OCI-LY3 (cell line): ENCODE results near the gene GIGYF1.

Experiments used
- H2AFZ ChIP-seq: fragments of 200-600, 300-600 bp; shearing (Covaris generic); 2 replicates; pipeline ENCODE4 v1.6.0; 2014; ENCODE audit warnings: antibody characterized with exemption, low read depth, low read length
- H3K27ac ChIP-seq: fragments of 200-600, 300-600 bp; sonication (generic); 2 replicates; pipeline ENCODE4 v1.5.1; 2014; ENCODE audit warnings: mild to moderate bottlenecking, low read length, moderate library complexity, mixed read lengths
- H3K27me3 ChIP-seq: fragments of 200-600, 300-600 bp; sonication (generic); 2 replicates; pipeline ENCODE4 v1.6.1; 2014; ENCODE audit warnings: low read depth, low read length, mixed read lengths
- H3K36me3 ChIP-seq: fragments of 200-600, 300-600 bp; sonication (generic); replicated peaks from 2 replicates; pipeline ENCODE3; 2014; ENCODE audit warnings: low read depth, low read length, mixed read lengths
- H3K4me1 ChIP-seq: fragments of 300-600, 200-600 bp; sonication (generic); 2 replicates; pipeline ENCODE4 v1.6.1; 2014; ENCODE audit warnings: low read length, mixed read lengths
- H3K4me2 ChIP-seq: fragments of 200-600, 300-600 bp; sonication (generic); 2 replicates; pipeline ENCODE4 v1.6.1; 2014; ENCODE audit warnings: low read length, mixed read lengths
- H3K4me3 ChIP-seq: fragments of 300-600, 200-600 bp; sonication (generic); 2 replicates; pipeline ENCODE4 v1.5.1; 2014; ENCODE audit warnings: antibody characterized with exemption, mild to moderate bottlenecking, low read length, moderate library complexity
- H3K79me2 ChIP-seq: fragments of 300-600, 200-600 bp; shearing (Covaris generic); 2 replicates; pipeline ENCODE4 v1.6.1; 2014; ENCODE audit warnings: mild to moderate bottlenecking, low read length, mixed read lengths
- H3K9ac ChIP-seq: fragments of 300-600, 200-600 bp; shearing (Covaris generic); 2 replicates; pipeline ENCODE4 v1.6.0; 2014; ENCODE audit warnings: mild to moderate bottlenecking, low read length, moderate library complexity
- H3K9me3 ChIP-seq: fragments of 200-600, 300-600 bp; shearing (Covaris generic); 2 replicates; pipeline ENCODE4 v1.6.1; 2014; ENCODE audit warnings: low read length, mixed read lengths; ENCODE audit not compliant: insufficient read depth
- H4K20me1 ChIP-seq: fragments of 200-600, 300-600 bp; sonication (generic); 2 replicates; pipeline ENCODE4 v1.6.1; 2016; ENCODE audit warnings: low read length, mixed read lengths; ENCODE audit not compliant: insufficient read depth
- CTCF ChIP-seq: fragments of 200-600, 300-600 bp; sonication (generic); IDR thresholded peaks from 2 replicates; pipeline ENCODE4 v1.5.1; 2014; ENCODE audit warnings: antibody characterized with exemption, low read length, low read depth
- EZH2phosphoT487 ChIP-seq: fragments of 200-600 bp; shearing (Covaris generic); IDR thresholded peaks from 2 replicates; pipeline ENCODE4 v1.6.1; 2018; ENCODE audit warnings: antibody characterized with exemption, mixed run types, low read depth

The GIGYF1 gene

GRCh38 chr7:100679927-100680575 lies 14.0 kb downstream of the GIGYF1 start:
- H3K4me1 ChIP-seq, result no peaks in the 10 kb centered on the region

GRCh38 chr7:100679129-100679926 lies 14.7 kb downstream of the GIGYF1 start:
- no peaks in the 10 kb centered on the region for H3K9me3 ChIP-seq
- no peaks in the 10 kb centered on the region for H3K4me1 ChIP-seq
- H3K27ac ChIP-seq, result no peak overlapping the region
- no peak overlapping the region for H3K9ac ChIP-seq
- H3K4me3 ChIP-seq, result no peak overlapping the region
- H3K4me2 ChIP-seq, result no peak overlapping the region
- H3K79me2 ChIP-seq, result peaks cover 20% of the 10 kb centered on the region
- H4K20me1 ChIP-seq, result peaks cover 14% of the 10 kb centered on the region; the same call in 1 of the 2 replicates
- H3K36me3 ChIP-seq, result peaks cover 32% of the 10 kb centered on the region
- H3K27me3 ChIP-seq, result no peaks in the 10 kb centered on the region
- no peak for TF ChIP-seq EZH2phosphoT487
- no peak for TF ChIP-seq CTCF
- no peak overlapping the region for H2AFZ ChIP-seq

More at GRCh38 chr7:100679927-100680575, 14.0 kb downstream of the GIGYF1 start:
- no peak overlapping the region for H3K27ac ChIP-seq
- H3K4me2 ChIP-seq, result no peak overlapping the region
- no peak overlapping the region for H2AFZ ChIP-seq
- H4K20me1 ChIP-seq, result peaks cover 14% of the 10 kb centered on the region; the same call in 1 of the 2 replicates
- H3K79me2 ChIP-seq, result peaks cover 12% of the 10 kb centered on the region; the same call in 1 of the 2 replicates
- no peaks in the 10 kb centered on the region for H3K27me3 ChIP-seq
- no peak overlapping the region for H3K9ac ChIP-seq
- TF ChIP-seq EZH2phosphoT487, result no peak
- H3K9me3 ChIP-seq, result no peaks in the 10 kb centered on the region
- no peak overlapping the region for H3K4me3 ChIP-seq
- H3K36me3 ChIP-seq, result peaks cover 36% of the 10 kb centered on the region

GRCh38 chr7:100678291-100678984 lies 15.6 kb downstream of the GIGYF1 start:
- H3K27ac ChIP-seq, result no peak overlapping the region
- H3K36me3 ChIP-seq, result peaks cover 28% of the 10 kb centered on the region
- H3K4me2 ChIP-seq, result no peak overlapping the region
- H3K4me3 ChIP-seq, result no peak overlapping the region
- H4K20me1 ChIP-seq, result peaks cover 14% of the 10 kb centered on the region; the same call in 1 of the 2 replicates
- H3K4me1 ChIP-seq, result no peaks in the 10 kb centered on the region
- H3K9ac ChIP-seq, result no peak overlapping the region
- H2AFZ ChIP-seq, result no peak overlapping the region
- peaks cover 27% of the 10 kb centered on the region for H3K79me2 ChIP-seq
- H3K27me3 ChIP-seq, result no peaks in the 10 kb centered on the region
- no peaks in the 10 kb centered on the region for H3K9me3 ChIP-seq
- TF ChIP-seq EZH2phosphoT487 (no peak), CTCF (no peak)

- H3K79me2 ChIP-seq, result peaks cover 27% of the 10 kb centered on the region
- H3K27me3 ChIP-seq, result no peaks in the 10 kb centered on the region
- H3K27ac ChIP-seq, result no peak overlapping the region
- H3K9me3 ChIP-seq, result no peaks in the 10 kb centered on the region
- H3K36me3 ChIP-seq, result peaks cover 22% of the 10 kb centered on the region
- H4K20me1 ChIP-seq, result peaks cover 14% of the 10 kb centered on the region; the same call in 1 of the 2 replicates
- H2AFZ ChIP-seq, result no peak overlapping the region
- no peak for TF ChIP-seq EZH2phosphoT487
- H3K4me3 ChIP-seq, result no peak overlapping the region
- H3K4me1 ChIP-seq, result no peaks in the 10 kb centered on the region
- no peak overlapping the region for H3K9ac ChIP-seq
- no peak overlapping the region for H3K4me2 ChIP-seq
These were observed 16.5 kb downstream of the GIGYF1 start for GRCh38 chr7:100677308-100678267.
